Ishikawa (cell line): Measurements from ENCODE around the gene KCND3.

ENCODE experiments used
- CREB1 ChIP-seq: IDR thresholded peaks from 2 replicates; pipeline ENCODE4 v1.6.1; 2012; ENCODE audit warnings: low read depth
- TCF12 ChIP-seq: IDR thresholded peaks from 2 replicates; pipeline ENCODE4 v1.6.1; 2012; ENCODE audit warnings: low read depth
- TF ChIP-seq, protein P1 (sequence below): IDR thresholded peaks from 2 replicates; pipeline ENCODE4 v1.6.1; 2012

Gene KCND3

DNA sequence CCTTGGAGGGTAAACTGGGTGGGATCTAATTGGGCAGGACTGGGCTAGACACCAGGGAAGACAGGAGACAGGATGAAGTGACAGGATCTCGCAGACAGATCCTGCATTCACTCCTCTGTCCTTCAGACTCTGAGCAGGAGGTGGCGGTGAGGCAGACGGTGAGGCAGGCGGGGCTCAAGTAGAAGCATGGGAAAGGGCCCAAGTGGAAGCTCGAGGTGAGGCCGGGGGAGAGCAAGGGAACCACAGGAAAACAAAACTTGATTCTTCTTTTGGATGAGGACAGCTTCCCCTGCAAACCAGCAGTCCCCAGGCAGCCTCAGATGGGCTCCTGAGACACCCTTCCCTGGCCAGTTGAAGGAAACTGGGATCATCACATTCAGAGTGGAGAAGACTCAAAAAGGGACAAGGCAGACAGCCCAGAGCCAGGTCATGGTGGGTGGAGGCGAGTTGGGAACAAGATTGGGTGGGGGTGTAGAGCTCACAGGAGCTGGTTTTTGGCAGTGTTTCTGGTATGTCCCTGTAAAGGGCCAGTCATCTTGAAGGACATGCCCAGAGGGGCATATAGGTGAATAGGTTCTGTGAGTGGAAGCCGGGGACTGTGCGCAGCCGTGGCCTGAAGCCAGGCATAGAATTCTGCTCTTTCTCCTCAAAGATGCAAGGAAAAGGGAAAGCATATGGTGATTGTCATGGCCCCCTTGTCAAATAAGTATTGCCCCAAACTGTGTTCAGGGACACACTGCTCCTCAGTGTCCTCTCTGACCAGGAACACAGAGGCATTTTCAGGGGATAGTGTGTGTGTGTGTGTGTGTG, 268.3 kb downstream of the KCND3 start:
- no peak for TF ChIP-seq CREB1
- TF ChIP-seq TCF12: no peak
- TF ChIP-seq, protein P1, sequence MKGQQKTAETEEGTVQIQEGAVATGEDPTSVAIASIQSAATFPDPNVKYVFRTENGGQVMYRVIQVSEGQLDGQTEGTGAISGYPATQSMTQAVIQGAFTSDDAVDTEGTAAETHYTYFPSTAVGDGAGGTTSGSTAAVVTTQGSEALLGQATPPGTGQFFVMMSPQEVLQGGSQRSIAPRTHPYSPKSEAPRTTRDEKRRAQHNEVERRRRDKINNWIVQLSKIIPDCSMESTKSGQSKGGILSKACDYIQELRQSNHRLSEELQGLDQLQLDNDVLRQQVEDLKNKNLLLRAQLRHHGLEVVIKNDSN: no peak
